MM.1S (cell line): Measurements from ENCODE around the gene CYTH4.

Experiments used
- DNase-seq: peaks from one replicate; pipeline ENCODE4 v3.0.0-alpha.2; 2015
- H2AFZ ChIP-seq: fragments of 300-600 bp; sonication (generic); 2 replicates; pipeline ENCODE4 v1.6.0; 2016; ENCODE audit warnings: antibody characterized with exemption, low read length
- H3F3A ChIP-seq: fragments of 300-600 bp; sonication (generic); 2 replicates; pipeline ENCODE4 v1.6.1; 2016; ENCODE audit warnings: mild to moderate bottlenecking, antibody characterized with exemption, low read length, moderate library complexity, mixed read lengths; ENCODE audit not compliant: insufficient read depth
- H3K27ac ChIP-seq: fragments of 300-600 bp; sonication (generic); 2 replicates; pipeline ENCODE4 v1.5.1; 2016; ENCODE audit warnings: mild to moderate bottlenecking, low read length
- H3K27me3 ChIP-seq: fragments of 300-600 bp; sonication (generic); replicated peaks from 2 replicates; pipeline ENCODE4 v1.6.0; 2016; ENCODE audit warnings: low read length; ENCODE audit not compliant: insufficient read depth
- H3K36me3 ChIP-seq: fragments of 300-600 bp; sonication (generic); replicated peaks from 2 replicates; pipeline ENCODE4 v1.6.1; 2016; ENCODE audit warnings: mild to moderate bottlenecking, low read length, mixed read lengths; ENCODE audit not compliant: insufficient read depth
- H3K4me1 ChIP-seq: fragments of 300-600 bp; sonication (generic); 2 replicates; pipeline ENCODE4 v1.6.1; 2016; ENCODE audit warnings: low read length, mixed read lengths
- H3K4me2 ChIP-seq: fragments of 300-600 bp; sonication (generic); 2 replicates; pipeline ENCODE4 v1.6.0; 2016; ENCODE audit warnings: low read depth, low read length
- H3K4me3 ChIP-seq: fragments of 300-600 bp; sonication (generic); 2 replicates; pipeline ENCODE4 v1.5.1; 2016; ENCODE audit warnings: low read length, mixed read lengths
- H3K79me2 ChIP-seq: fragments of 300-600 bp; sonication (generic); 2 replicates; pipeline ENCODE4 v1.6.1; 2016; ENCODE audit warnings: mixed run types, low read length, mixed read lengths
- H3K9ac ChIP-seq: fragments of 300-600 bp; sonication (generic); 2 replicates; pipeline ENCODE4 v1.6.1; 2016; ENCODE audit warnings: low read length, mixed read lengths
- H3K9me2 ChIP-seq: fragments of 300-600 bp; sonication (generic); replicated peaks from 2 replicates; pipeline ENCODE4 v1.6.1; 2016; ENCODE audit warnings: mild to moderate bottlenecking, low read length, mixed read lengths; ENCODE audit not compliant: insufficient read depth
- H3K9me3 ChIP-seq: fragments of 300-600 bp; sonication (generic); replicated peaks from 2 replicates; pipeline ENCODE4 v1.6.1; 2016; ENCODE audit warnings: mild to moderate bottlenecking, low read length, mixed read lengths; ENCODE audit not compliant: insufficient read depth
- H4K20me1 ChIP-seq: fragments of 300-600 bp; sonication (generic); 2 replicates; pipeline ENCODE4 v1.6.1; 2016; ENCODE audit warnings: mild to moderate bottlenecking, low read length, moderate library complexity, mixed read lengths; ENCODE audit not compliant: insufficient read depth
- EZH2 ChIP-seq: fragments of 300-600 bp; sonication (generic); optimal IDR thresholded peaks from 2 replicates; pipeline ENCODE3; 2017; ENCODE audit warnings: low read depth, mild to moderate bottlenecking, antibody characterized with exemption, low read length, mixed read lengths
- EZH2phosphoT487 ChIP-seq: fragments of 300-600 bp; sonication (generic); IDR thresholded peaks from 2 replicates; pipeline ENCODE4 v1.6.1; 2018; ENCODE audit warnings: antibody characterized with exemption, low read length
- TF ChIP-seq, protein P1 (sequence below): fragments of 300-600 bp; sonication (generic); IDR thresholded peaks from 2 replicates; pipeline ENCODE4 v1.5.1; 2016; ENCODE audit warnings: antibody characterized with exemption, low read length, mixed read lengths

Gene CYTH4

DNA sequence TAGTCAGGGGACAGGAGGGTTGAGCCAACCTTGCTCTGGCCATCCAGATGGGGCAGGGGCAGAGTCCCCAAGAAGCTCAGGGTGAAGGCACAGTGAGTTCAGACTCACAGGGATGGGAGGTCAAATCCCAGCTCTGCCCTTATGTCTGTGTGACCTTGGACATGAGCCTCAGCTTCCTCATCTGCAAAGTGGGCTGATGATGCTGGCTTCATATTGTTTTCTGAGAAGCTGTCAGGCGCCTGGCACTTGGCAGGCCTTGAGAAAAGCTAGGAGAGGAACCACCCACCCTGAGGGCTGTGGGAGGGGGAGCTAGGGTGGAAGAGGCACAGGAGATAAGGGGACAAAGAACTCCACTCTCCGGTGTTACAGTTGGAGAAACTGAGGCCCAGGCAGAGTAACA lies 23.6 kb downstream of the CYTH4 start:
- Histone ChIP-seq H3K4me2 (no peak overlapping the region), H3K9ac (no peak overlapping the region), H3K27ac (no peak overlapping the region), H3K27me3 (no peaks in the 10 kb centered on the region), H3K79me2 (no peaks in the 10 kb centered on the region), H3K9me2 (no peaks in the 10 kb centered on the region), H3F3A (no peaks in the 10 kb centered on the region), H3K4me1 (no peaks in the 10 kb centered on the region), H3K9me3 (no peaks in the 10 kb centered on the region), H2AFZ (no peak overlapping the region), H3K4me3 (no peak overlapping the region), H4K20me1 (no peaks in the 10 kb centered on the region), H3K36me3 (no peaks in the 10 kb centered on the region)
- DNase-seq: no peak
- TF ChIP-seq EZH2 (no peak), EZH2phosphoT487 (no peak)
- TF ChIP-seq, protein P1, sequence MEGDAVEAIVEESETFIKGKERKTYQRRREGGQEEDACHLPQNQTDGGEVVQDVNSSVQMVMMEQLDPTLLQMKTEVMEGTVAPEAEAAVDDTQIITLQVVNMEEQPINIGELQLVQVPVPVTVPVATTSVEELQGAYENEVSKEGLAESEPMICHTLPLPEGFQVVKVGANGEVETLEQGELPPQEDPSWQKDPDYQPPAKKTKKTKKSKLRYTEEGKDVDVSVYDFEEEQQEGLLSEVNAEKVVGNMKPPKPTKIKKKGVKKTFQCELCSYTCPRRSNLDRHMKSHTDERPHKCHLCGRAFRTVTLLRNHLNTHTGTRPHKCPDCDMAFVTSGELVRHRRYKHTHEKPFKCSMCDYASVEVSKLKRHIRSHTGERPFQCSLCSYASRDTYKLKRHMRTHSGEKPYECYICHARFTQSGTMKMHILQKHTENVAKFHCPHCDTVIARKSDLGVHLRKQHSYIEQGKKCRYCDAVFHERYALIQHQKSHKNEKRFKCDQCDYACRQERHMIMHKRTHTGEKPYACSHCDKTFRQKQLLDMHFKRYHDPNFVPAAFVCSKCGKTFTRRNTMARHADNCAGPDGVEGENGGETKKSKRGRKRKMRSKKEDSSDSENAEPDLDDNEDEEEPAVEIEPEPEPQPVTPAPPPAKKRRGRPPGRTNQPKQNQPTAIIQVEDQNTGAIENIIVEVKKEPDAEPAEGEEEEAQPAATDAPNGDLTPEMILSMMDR: no peak

DNA sequence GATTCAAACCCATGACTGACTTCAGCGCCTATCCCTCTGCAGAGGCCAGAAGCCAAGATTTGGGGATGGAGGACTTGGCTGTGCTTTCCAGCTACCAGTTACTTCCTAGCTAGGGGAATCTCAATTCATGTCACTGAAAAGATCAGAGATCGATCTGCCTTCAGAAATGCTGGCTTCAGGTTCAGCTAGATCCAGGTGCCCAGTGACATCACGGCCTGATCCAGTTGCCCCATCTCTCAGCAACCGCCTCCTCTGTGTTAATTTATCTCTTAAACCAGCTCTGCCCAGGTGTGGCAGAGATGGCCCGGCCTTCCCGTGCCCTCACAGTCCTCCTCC lies 24.2 kb downstream of the CYTH4 start:
- Histone ChIP-seq H3K4me2 (no peak overlapping the region), H3K79me2 (no peaks in the 10 kb centered on the region), H3K9me2 (no peaks in the 10 kb centered on the region), H3K36me3 (no peaks in the 10 kb centered on the region), H3K27ac (no peak overlapping the region), H4K20me1 (no peaks in the 10 kb centered on the region), H3K9ac (no peak overlapping the region), H3K9me3 (no peaks in the 10 kb centered on the region), H3K27me3 (no peaks in the 10 kb centered on the region), H3K4me1 (no peaks in the 10 kb centered on the region), H3F3A (no peaks in the 10 kb centered on the region), H3K4me3 (no peak overlapping the region), H2AFZ (no peak overlapping the region)
- TF ChIP-seq, protein P1: no peak
- TF ChIP-seq EZH2phosphoT487: no peak
- no peak for TF ChIP-seq EZH2
- DNase-seq: no peak

DNA sequence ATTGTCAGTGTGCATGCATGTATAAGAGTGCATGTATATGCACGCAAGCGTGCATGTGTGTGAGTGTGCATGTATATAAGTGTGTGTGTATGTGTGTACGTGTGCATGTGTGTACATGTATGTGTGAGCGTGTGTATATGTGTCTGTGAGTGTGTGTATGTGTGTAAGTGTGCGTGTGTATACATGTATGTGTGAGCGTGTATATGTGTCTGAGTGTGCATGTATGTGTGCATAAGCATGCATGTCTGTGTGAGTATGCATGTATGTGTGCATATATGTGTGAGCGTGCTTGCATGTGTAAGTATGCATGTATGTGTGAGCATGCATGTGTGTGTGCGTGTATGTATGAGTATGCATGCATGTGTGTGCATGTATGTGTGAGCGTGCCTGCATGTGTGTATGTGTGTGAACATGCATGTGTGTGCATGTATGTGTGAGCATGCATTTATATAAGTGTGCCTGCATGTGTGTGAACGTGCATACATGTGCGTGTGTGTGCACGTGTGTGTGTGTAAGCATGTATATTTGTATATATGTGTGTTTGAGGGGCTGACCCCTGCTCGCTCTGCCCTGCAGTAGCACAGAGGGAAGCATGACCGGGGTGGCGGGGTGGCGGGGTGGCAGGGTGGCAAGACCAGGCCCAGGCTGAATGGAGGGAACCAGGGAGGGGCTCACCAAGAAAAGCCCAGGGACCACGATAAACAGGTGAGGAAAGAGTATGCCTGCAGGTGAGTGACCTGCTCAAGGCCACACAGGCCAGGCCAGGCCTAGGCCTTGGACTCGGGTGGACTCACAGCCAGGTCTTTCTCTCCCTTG lies 26.3 kb downstream of the CYTH4 start:
- DNase-seq: no peak
- no peaks in the 10 kb centered on the region for H3K27me3 ChIP-seq
- H3K9me3 ChIP-seq: no peaks in the 10 kb centered on the region
- no peak overlapping the region for H3K4me2 ChIP-seq
- H4K20me1 ChIP-seq: no peaks in the 10 kb centered on the region
- H3K36me3 ChIP-seq: no peaks in the 10 kb centered on the region
- no peaks in the 10 kb centered on the region for H3F3A ChIP-seq
- no peak overlapping the region for H2AFZ ChIP-seq
- no peak overlapping the region for H3K9ac ChIP-seq
- H3K4me1 ChIP-seq: no peaks in the 10 kb centered on the region
- no peak overlapping the region for H3K4me3 ChIP-seq
- TF ChIP-seq, protein P1: no peak
- TF ChIP-seq EZH2phosphoT487 (no peak), EZH2 (no peak)
- H3K9me2 ChIP-seq: no peaks in the 10 kb centered on the region
- H3K79me2 ChIP-seq: no peaks in the 10 kb centered on the region
- H3K27ac ChIP-seq: no peak overlapping the region
